Right ventricle myocardium superior (tissue), 1 donor: ENCODE measurements around the gene SIRT7. TPM values are rescaled to one million over a fixed set of nuclear protein-coding genes. Genes with fewer than 3 reads are reported as not detected.
"Not testable (repeated sequence)": the region's sequence is repeated elsewhere in the genome, so short reads cannot be mapped to it uniquely, and the experiment has no call there.

Experiments
- ATAC-seq: fragments of 200-7000 bp; cut with Tn5 transposase; one replicate; pipeline ENCODE4 v1.9.1; 2020; ENCODE audit warnings: mild to moderate bottlenecking; ENCODE audit not compliant: poor library complexity
- DNase-seq: peaks from one replicate; pipeline ENCODE4 v3.0.0-alpha.2; 2020
- intact Hi-C: fragments of 100-400 bp; cut with DNase I; formaldehyde crosslinking; loops from one replicate; pipeline ENCODE4 v1.11.2; 2022
- total RNA-seq: library from RNA; stranded (reverse); fragmentation: NEBNext Ultra II Directional; extraction: Animal tissue kit (Norgen Biotek cat#: 25700); gene quantifications from one replicate; pipeline ENCODE4 v1.2.1, GENCODE V29; 2021
- donor health status: DM: no; HTN: yes; CAD: no; lungs with severe emphysema.

SIRT7 gene
- total RNA-seq, 1 donor from 2014 or later: 6.1 TPM

- intact Hi-C loops: no loop called here
- no peak for ATAC-seq
- no peak for DNase-seq
Measured at GRCh38 chr17:81956607-81957589, 38.9 kb upstream of the SIRT7 start.

GRCh38 chr17:81955756-81956544, 38.0 kb upstream of the SIRT7 start:
- ATAC-seq: no peak
- no peak for DNase-seq
- intact Hi-C loops: no loop called here

GRCh38 chr17:81955058-81955681, 37.2 kb upstream of the SIRT7 start:
- no peak for ATAC-seq
- no peak for DNase-seq
- intact Hi-C loops: no loop called here

DNA sequence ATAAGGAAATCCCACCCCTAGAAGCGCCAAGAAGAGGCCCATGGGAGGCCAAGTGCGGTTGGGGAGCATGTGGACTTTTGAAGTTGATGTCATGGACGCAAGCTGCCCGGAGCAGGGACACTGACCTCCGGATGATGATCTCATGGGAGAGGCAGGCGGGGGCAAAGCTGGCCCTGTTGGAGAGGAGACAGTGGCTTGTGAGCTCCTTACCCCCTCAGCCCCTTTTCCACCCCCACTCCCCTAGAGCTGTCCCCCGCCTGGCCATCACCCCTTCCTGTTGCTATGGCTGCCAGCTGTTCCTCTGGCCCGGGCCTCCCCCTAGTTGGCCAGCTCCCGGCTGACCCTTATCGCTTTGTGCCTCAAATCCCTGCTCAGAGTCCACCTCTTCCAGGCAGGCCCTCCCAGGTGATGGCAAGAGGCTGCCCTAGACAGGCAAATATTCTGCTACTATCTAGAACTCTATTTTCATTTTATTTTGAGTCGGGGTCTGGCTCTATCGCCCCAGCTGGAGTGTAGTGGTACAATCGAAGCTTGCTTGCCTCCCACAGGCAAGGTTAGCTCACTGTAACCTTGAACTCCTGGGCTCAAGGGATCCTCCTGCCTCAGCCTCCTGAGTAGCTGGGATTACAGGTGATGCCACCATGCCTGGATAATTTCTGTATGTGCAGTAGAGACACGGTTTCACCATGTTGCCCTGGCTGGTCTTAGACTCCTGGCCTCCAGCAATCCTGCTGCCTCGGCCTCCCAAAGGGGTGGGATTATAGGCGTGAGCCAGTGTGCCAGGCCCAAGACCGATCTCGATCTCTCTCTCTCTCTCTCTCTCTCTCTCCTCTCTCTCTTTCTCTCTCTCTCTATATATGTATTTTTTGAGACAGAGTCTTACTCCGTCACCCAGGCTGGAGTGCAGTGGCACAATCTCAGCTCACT, 36.4 kb upstream of the SIRT7 start:
- ATAC-seq: no peak
- intact Hi-C loops: no loop called here
- no peak for DNase-seq

GRCh38 chr17:81953443-81953842, 35.5 kb upstream of the SIRT7 start:
- ATAC-seq, intact Hi-C loops, DNase-seq: not testable (repeated sequence)

GRCh38 chr17:81952792-81953228, 34.8 kb upstream of the SIRT7 start:
- DNase-seq (no peak), ATAC-seq (no peak)
- intact Hi-C loops: no loop called here

- intact Hi-C loops: no loop called here
- no peak for DNase-seq
- no peak for ATAC-seq
Measured at GRCh38 chr17:81951785-81952684, 34.1 kb upstream of the SIRT7 start.

GRCh38 chr17:81950501-81950900, 32.5 kb upstream of the SIRT7 start:
- DNase-seq: no peak
- intact Hi-C loops: no loop called here
- no peak for ATAC-seq

DNA sequence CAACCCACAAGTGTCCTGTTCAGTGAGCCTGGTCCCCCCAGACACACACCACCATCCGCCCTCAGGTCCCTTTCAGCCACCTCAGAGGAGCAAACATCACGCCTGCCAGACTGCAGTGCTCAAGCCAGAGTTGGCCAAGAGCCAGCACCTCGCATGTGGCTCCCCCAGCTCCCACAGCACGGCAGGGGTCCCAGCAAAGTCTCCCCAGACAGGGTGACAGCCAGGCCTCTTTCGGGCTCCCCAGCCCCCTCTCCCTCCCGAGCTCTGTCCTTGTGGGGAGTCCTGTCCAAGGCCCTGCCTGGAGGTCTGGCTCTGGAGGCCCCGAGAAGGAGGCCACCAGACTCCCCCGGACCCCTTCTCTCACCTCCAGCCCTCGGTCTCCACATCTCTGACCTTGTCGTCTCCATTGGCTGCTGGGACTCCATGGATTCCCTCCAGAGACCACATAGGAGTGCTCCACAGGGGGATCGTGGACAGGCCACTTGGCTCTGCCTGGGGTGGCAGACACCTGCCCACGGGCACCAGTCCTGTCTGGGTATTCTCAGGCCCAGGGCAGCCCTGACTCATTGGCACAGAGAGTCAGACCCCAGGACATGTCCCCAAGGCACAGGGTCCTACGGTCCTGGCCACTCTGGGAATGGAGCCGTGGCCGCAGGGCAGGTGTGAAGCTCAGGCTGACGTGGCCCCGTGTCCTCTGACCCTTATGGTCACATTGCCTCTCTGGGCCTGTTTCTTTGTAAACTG, 30.8 kb upstream of the SIRT7 start:
- DNase-seq (no peak), ATAC-seq (no peak)
- intact Hi-C loops: no loop called here

GRCh38 chr17:81947189-81947588, 29.2 kb upstream of the SIRT7 start, which contains the start of gene MYADML2:
Gene MYADML2 (minus strand): TSS chr17:81947233. CDS start chr17:81941741, 5,492 bp downstream.
- no peak for ATAC-seq

GRCh38 chr17:81944858-81945257, 26.9 kb upstream of the SIRT7 start:
- intact Hi-C loops: no loop called here
- DNase-seq (no peak), ATAC-seq (no peak)

More at GRCh38 chr17:81947189-81947588, 29.2 kb upstream of the SIRT7 start, which contains the start of gene MYADML2:
- intact Hi-C loops: no loop called here
- no peak for DNase-seq

GRCh38 chr17:81942167-81942553, 24.2 kb upstream of the SIRT7 start:
- intact Hi-C loops: no loop called here
- DNase-seq (no peak), ATAC-seq (no peak)

DNA sequence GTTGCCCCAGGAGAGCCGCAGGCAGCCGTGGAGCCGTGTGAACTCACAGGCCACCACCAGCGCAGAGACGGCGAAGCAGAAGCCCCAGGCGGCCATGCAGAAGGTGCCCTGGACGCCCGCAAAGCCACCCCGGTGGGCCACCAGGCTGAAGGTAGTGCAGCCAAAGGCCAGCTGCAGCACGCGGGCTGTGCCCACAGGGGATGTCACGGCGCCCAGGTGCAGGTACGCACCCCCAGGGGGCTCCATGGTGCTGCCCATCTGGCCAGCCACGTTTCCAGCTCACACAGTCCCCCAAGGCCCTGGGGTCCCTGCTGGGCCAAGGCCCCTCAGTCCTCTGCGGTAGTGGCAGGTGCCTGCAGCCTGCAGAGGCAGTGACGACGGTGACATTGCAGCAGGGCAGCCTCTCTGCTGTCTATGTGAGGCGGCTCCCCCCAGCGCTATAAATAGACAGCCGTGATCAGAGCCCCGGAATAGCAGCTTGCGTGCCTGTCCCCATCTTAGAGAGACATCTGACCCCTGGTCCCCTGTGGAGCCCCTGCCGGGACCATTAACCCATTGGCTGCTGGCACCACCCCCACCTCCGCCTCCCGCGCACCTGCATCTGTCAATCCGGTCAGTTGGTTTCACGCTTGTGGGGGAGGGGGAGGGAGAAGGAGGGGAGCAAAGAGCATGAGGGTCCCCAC, 23.6 kb upstream of the SIRT7 start:
- ATAC-seq: peak; percentile 56
- intact Hi-C loops: no loop called here
- DNase-seq: peak; percentile 70

GRCh38 chr17:81940538-81941483, 22.8 kb upstream of the SIRT7 start:
- DNase-seq (no peak), ATAC-seq (no peak)
- intact Hi-C loops: no loop called here

DNA sequence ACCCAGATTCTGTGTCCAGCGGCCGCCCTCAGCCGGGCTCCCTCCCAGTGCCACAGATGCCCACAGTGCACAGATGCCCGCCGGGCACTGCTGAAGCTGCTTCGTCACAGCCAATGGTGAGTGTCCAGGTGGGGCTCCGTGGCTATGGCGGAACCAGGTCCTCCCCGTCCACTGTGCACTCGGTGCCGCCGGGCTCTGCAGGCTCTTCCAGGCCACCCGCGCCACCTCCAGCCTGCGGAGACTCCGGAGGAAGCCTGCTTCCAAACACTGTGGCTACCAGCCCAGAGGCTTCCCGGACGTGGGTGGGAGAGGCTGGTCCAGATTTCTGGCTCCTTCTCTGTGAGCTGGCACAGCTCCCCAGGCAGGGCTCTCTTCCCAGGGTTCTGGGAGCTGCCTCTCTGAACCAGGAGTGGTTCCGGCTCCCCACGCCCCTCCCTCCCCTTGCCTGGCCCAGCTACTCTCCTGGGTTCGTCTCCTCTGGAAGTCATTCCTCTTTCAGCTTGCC, 22.0 kb upstream of the SIRT7 start:
- intact Hi-C loops: no loop called here
- ATAC-seq (peak; percentile 28), DNase-seq (peak; percentile 89)
